Activated CD4-positive, alpha-beta T cell treated with anti-CD3 and anti-CD28 coated beads for 24 hours (primary cell): ENCODE data around the gene ZP3.
"Not testable (repeated sequence)": the region's sequence is repeated elsewhere in the genome, so short reads cannot be mapped to it uniquely, and the experiment has no call there.

Experiments used
- DNase-seq, 2 donors: peaks; one replicate each; pipeline ENCODE4 v3.0.0-alpha.2; 2020; ENCODE audit warnings: low read depth in 2 of 2

Gene ZP3

DNA sequence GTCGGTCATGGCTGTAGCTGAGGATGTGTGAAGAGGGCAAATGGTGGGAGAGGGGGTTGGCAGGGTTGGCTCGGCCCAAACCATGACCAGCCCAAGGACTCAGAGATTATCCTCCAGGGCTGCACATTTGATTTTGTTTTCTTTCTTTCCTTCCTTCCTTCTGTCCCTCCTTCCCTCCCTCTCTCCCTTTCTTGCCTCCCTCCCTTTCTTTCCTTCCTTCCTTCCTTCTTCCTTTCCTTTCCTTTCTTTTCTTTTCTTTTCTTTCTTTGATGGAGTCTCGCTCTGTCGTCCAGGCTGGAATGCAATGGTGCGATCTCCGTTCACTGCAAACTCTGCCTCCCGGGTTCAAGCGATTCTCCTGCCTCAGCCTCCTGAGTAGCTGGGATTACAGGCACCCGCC is 19.0 kb upstream of the ZP3 start:
- DNase-seq = no peak

GRCh38 chr7:76407718-76408117 is 17.0 kb upstream of the ZP3 start:
- no peak for DNase-seq

GRCh38 chr7:76408121-76408560 is 16.6 kb upstream of the ZP3 start:
- no peak for DNase-seq

GRCh38 chr7:76409537-76409936 is 15.2 kb upstream of the ZP3 start, which contains the start of gene SSC4D:
SSC4D (minus strand) TSS chr7:76409697; CDS start chr7:76404439, 5,258 bp downstream.
- DNase-seq = no peak

- no peak for DNase-seq
Measured at GRCh38 chr7:76411626-76412025, 13.1 kb upstream of the ZP3 start.

GRCh38 chr7:76412249-76412648 is 12.5 kb upstream of the ZP3 start:
- no peak for DNase-seq

DNA sequence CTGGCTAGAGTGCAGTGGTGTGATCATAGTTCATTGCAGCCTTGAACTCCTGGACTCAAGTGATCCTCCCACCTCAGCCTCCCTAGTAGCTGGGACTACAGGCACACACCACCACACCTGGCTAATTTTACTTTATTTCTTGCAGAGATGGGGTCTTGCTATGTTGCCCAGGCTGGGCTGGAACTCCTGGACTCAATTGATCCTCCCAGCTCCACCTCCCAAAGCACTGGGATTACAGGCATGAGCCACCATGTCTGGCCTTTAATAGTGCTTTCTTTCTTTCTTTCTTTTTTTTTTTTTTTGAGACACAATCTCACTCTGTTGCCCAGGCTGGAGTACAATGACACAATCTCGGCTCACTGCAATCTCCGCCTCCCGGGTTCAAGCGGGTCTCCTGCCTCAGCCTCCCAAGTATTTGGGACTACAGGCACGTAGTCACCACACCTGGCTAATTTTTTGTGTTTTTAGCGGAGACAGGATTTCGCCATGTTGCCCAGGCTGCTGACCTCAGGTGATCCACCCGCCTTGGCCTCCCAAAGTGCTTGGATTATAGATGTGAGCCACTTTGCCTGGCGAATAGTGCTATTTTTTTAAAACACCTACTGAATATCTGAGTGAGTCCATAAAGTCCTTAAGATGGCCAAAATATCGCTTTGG is 7.0 kb upstream of the ZP3 start:
- not testable (repeated sequence) for DNase-seq

GRCh38 chr7:76421097-76421496 is 3.7 kb upstream of the ZP3 start:
- not testable (repeated sequence) for DNase-seq

DNA sequence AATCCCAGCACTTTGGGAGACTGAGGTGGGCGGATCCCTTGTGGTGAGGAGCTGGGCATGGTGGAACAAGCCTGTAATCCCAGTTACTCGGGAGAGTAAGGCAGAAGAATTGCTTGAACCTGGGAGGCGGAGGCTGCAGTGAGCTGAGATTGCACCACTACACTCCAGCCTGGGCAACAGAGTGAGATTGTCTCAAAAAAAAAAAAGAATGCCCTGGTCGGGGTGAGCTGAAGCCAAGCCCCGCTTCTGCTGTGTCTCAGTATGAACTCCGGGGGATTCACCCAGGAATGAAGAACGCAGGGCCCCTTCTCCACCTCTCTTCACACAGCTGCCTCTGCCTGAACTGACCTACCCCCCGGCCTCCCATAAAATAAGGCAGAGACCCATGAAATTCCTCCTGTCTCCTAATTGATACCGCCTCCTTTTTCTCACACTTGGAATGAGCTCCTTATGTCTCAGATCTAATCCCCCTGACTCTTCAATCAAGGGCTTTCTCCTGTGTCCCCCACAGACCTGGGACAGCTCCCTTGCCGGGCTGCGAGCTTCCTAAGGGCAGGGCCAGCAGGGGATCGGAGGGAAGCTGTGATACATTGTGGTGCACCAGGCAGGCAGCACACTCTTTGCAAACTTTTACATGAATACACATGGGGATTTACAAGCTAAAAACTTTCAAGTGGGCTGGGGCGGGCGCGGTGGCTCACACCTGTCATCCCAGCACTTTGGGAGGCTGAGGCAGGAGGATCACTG is 911 bp upstream of the ZP3 start:
- DNase-seq = no peak

- no peak for DNase-seq
Measured at GRCh38 chr7:76425156-76425555, 406 bp downstream of the ZP3 start.

DNA sequence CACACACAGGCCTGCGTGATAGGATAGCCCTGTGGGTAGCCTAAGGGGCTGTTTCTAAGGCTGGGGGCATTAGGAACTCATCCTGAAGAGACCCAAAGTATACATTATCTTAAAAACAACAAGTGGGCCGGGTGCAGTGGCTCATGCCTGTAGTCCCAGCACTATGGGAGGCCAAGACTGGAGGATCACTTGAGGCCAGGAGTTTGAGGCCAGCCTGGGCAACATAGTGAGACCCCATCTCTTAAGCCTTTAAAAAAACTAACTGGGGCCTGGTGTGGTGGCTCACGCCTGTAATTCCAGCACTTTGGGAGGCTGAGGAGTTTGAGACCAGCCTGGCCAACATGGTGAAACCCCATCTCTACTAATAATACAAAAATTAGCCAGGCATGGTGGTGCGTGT is 808 bp downstream of the ZP3 start:
- DNase-seq = not testable (repeated sequence)

DNA sequence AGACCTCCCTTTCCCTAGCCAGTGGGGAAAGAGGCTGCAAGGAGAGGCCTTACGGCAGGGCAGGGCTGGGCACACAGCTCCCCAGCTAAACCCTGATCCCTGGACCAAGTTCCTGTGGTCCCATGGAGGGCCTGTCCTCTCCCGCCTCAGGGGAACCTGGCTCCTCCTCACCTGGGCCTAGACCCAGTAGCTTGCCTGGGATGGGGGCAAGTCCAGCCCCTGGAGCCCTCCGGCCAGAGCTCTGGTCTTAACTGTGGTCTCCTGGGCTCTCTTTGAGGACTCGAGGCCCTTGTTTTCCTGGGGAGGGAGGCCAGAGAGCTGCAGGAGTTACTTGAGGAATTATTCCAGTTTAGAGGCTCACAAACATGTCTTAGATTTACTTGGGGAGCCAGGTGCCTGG is 1.5 kb downstream of the ZP3 start:
- no peak for DNase-seq

GRCh38 chr7:76427635-76428034 is 2.9 kb downstream of the ZP3 start:
- DNase-seq = no peak

DNA sequence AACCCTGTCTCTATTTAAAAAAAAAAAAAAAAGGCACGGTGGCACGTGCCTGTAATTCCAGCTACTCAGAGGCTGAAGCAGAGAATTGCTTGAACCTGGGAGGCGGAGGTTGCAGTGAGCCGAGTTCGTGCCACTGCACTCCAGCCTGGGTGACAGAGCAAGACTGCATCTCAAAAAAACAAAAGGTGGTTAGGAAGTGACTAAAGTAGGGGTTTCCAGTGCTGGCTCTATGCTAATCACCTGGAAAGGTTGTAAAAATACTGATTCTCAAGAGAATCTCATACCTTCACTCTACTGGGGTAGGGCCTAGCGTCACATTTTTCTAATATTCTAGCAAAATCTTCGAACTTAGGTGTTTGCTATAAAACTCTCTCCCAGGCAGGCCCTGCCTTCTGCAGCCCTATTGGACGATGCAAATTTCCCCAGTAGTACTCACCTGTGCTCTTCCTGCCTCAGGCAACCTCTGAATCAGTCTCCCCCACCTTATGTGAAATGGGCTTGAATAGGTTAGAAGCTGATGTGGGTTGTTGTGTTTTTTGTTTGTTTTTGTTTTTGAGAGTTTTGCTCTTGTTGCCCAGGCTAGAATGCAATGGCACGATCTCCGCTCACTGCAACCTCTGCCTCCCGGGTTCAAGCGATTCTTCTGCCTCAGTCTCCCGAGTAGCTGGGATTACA is 3.5 kb downstream of the ZP3 start:
- DNase-seq = no peak

DNA sequence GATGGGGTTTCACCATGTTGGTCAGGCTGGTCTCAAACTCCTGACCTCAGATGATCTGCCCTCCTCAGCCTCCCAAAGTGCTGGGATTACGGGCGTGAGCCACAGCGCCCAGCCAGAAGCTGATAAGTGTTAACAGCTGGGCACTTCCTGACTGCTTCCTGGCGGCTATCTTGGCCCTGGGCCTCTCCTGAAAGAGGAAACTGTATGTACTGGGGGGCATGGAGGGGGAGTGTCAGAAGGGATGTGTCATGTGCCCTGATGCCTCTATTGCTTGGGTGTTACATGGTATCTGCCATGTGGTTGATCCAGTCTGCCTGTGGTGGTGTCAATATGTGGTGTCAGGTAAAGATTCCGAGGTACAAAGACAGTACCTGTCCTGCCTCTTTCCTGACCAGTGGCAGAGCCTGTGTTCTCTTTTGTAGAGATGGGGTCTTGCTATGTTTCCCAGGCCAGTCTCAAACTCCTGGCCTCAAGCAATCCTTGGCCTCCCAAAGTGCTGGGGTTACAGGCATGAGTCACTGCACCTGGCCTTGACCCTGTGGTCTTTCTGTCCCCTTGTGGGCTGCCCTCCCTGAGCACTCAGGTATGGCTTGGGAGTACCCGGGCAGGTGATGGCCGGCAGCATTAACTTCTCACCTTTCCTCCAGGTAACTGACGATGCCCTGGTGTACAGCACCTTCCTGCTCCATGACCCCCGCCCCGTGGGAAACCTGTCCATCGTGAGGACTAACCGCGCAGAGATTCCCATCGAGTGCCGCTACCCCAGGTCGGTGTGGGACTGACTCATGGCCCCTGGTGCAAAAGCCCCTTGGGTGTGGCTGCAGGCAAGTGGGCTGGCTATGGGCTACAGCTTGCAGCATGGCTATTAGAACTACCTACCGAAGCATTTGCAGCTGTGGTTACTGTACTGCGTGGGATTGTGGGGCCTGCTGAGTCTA is 4.4 kb downstream of the ZP3 start:
- DNase-seq = no peak

DNA sequence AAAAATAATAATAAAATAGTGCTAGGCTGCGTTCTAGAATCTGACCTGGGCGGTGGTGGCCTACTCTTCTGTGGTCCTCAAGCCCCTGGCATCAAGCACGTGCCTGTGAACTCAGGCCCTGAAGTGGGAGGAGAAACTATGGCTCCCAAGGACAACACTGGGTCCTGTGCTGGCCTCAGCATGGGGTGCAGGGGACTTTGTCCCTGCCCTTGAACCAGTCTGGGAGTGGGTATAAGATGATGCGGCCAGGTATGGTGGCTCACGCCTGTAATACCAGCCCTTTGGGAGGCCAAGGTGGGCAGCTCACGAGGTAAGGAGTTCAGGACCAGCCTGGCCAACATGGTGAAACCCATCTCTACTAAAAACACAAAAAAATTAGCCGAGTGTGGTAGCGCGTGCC is 5.5 kb downstream of the ZP3 start:
- DNase-seq = no peak

DNA sequence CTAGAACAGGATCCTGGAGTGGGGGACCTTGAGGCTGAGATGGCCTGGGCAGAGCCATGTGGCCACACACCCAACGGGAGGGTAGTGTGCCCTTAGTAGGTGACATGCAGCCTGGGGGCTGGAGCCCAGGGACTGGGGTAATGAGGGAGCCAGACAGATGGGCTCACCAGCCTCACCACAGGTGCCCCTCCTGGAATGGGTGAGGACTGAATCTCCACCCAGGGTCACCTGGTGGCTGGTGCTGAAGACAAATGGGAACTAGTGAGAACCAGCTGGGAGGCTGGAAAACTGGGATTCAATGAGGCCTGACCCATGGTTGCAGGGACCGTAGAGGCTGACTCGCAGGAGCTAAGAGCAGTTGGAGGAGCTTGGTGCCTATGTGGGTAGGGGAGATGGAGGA is 6.1 kb downstream of the ZP3 start:
- DNase-seq = no peak

- DNase-seq = peak; percentile 34 to 41
Measured at GRCh38 chr7:76437873-76438272, 13.1 kb downstream of the ZP3 start.

DNA sequence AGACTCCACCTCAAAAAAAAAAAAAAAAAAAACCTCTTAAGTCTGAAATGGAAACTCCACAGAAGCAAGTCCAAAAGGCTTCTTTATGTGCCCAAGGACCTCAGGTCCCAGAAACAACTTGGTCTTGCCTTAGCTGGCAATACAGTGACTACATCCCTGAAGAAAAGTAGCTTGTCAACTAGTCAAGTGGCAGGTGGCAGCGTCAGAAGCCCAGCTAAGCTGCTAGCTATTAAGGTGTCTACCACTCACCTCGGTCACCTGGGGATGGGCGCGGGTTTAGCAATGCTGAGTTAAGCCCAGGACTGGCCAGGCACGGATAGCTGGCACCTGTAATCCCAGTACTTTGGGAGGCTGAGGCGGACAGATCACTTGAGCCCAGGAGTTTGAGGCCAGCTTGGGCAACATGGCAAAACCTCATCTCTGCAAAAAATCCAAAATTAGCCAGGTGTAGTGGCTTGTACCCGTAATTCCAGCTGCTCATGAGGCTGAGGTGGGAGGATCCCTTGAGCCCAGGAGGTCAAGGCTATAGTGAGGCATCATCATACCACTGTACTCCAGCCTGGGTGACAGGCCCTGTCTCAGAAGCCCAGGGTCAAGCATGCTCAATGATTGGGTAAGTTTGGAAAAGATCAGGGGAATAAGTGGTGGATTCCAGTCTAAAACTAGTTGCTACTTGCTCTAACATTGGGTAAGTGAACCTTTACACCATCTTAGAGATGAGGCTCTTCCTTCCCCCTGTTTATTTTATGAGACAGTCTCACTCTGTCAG is 14.6 kb downstream of the ZP3 start:
- not testable (repeated sequence) for DNase-seq

GRCh38 chr7:76440404-76440803 is 15.7 kb downstream of the ZP3 start:
- not testable (repeated sequence) for DNase-seq

- not testable (repeated sequence) for DNase-seq
Measured at GRCh38 chr7:76441792-76442191, 17.0 kb downstream of the ZP3 start.
